Activated CD4-positive, alpha-beta T cell treated with anti-CD3 and anti-CD28 coated beads for 24 hours (primary cell): Measurements from ENCODE around the gene TWIST2.
A peak's percentile ranks its signal among the peaks of the same experiment; 100 is the strongest.

Experiments used
- DNase-seq, 2 donors: peaks; one replicate each; pipeline ENCODE4 v3.0.0-alpha.2; 2020; ENCODE audit warnings: low read depth in 2 of 2

TWIST2 gene

GRCh38 chr2:238856713-238857567, 9.1 kb downstream of the TWIST2 start:
- DNase-seq, result no peak

DNA sequence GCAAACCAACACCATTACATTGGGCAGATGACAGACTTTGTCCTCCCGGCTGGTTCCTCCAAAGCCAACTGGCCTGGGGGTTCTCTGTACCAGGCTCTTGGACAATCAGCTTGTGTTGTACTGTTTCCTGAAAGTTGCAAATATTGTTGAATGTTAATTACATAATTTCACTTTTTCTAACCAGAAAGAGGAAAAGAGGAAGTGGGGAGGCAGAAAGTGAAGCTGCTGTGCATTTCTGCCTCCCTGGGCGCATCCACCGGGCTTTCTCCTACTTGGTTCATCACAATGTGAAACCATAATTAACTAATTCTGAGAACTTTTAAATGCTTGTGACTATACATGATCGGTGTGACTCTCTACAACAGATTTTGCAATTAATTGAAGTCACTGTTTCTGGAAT, 10.1 kb downstream of the TWIST2 start:
- no peak for DNase-seq

DNA sequence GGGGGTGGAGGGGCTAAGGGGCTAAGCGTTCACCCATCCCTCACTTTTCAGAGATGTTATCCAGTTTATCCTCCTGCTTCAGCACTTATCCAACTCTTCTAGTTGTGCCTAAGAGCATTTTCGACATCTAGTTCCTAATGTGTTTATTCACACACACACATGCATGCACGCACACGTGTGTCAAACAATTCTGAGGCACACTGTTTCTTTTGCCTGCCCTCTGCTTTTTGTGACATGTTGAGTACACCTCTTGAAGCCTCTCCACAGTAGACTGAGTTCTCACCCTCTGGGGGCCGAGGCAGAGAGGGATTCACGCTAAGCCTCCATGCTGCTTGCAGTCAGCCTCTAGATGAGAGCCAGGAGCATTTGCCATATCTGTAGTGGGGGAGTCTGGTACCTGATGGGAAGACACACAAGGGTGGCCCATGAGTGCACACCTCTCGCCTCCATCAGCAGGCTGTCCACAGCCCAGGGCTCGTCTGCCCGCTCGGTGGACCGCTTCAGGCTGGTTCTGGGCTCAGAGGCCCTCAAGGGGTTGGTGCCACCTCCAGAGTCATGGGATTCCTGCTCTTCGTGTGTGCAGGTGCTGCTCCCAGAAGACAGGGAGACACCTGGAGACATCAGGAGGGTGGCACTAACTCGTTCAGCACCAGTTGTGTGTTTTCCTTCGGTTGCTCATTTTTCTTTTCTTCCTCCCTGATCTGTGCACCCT, 11.9 kb downstream of the TWIST2 start:
- DNase-seq, result no peak

DNA sequence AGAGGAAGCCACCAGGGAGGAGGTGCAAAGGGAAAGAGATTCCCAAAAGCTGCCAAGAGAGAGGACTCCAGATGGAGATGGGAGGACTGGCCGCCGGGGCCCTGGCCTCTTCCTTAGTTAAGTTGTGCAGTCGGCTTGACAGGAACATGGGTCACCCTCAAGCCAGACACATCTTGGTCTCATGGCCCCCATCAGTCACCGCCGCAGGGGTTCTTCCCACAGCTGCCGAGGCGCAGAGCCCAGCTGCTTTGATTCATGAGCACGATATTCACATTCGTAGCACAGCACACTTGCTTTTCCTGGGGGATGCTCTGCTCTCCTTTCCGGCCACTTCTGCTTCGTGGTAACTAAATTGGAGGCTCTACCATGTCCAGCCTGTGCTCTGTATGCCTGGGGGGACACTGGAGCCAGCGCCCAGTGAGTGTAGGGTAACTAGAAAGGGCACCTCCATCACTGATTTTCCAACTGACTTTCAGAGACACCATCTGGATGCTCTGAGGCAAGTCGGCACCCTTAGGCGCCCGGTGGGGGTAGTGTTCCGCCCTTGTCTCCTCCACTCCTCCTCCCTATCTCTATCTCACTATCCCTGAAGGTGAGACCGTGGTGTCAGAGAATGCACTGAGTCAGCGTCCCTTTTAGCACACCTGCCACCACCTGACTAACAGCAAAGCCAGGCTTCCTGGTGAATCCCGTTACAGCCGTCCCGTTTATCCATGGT, 13.3 kb downstream of the TWIST2 start:
- no peak for DNase-seq

GRCh38 chr2:238861766-238862315, 14.0 kb downstream of the TWIST2 start:
- DNase-seq, result no peak

DNA sequence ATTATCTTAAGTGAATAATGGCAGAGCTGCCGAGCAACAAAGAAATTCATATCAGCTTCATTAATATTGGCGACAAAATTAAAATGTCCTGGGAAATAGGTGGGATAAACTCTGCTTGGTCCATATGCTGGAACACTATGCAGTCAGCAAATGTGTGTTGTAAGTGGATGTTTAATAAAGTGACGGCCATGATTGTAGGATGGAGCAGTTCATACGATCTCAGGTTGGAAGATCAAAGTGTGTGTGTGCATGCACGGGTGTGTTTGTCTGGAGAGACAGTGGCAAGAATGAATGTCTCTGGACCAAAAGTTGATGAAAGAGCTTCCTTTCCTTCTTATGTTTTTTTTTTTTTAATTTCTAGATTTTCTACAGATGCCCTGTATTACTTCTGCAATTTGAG, 14.8 kb downstream of the TWIST2 start:
- no peak for DNase-seq

GRCh38 chr2:238863231-238863630, 15.3 kb downstream of the TWIST2 start:
- no peak for DNase-seq

GRCh38 chr2:238863749-238864206, 15.9 kb downstream of the TWIST2 start:
- DNase-seq, result no peak

DNA sequence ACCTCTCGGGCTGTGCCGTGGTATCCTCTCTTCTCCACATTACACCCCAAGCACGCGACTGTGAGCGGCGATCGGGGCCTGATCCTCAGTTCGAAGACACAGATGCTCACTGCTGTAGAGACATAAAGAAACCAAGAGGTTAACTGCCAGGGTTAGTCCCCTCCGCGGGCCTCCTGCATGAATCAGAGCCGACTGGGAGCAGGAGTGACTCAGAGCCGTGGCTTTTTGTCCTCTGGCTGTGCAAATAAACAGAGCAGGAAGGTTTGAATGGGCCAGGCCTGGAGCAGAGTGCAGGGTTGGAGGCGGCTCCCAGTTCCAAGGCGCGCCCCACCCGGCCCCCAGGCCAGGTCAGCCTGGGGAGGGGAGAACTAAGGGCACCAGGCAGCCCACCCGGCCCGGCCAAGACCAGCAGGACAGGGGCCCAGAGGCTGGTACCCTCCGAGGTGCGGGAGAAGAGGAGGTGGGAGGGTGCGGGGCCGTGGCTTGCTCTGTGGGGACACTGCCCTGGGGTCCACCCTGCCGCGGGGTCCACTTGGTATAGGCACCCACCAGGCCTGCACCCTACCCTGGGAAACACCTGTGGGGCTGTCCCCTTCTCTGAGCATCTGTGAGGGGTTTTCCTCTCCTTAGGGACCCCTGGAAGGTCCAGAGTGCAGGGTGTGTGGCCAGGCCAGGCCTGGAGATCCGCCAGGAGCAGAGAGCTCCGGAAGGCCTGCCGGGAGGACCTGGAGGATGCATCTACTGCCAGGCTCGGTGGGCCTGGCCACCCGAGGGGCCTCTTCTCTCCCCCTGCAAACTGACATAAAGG, 16.5 kb downstream of the TWIST2 start:
- DNase-seq, result peak; percentile 20 to 26

GRCh38 chr2:238865015-238865719, 17.3 kb downstream of the TWIST2 start:
- no peak for DNase-seq

DNA sequence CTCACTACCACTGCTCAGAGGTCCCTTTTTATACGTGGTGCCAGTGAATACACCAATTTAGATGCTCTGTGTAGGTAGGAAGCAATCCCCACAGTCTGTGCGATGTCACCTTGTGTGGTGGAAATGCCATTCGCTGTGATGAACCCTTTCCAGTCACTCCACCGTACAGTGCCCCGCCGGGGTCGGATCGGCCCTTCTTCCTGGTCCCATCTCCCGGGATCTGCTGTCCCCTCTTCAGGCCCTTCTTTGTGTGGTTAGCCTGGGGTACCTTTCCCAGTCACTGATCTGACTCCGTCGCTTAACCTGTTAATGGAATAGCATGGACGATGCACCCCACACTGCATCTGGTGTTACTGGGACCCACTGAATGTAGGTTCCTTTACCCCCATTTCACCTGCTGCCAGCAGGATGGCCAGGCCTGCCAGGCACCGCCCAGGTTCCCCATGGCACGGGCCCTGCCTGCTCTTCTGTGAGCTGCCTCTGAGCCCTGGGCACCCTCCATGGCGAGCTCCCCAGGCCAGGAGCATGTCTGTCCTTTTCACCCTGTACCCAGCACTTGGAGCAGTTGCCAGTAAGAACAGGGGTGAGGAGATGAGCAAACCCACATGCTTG, 18.0 kb downstream of the TWIST2 start:
- DNase-seq, result no peak

DNA sequence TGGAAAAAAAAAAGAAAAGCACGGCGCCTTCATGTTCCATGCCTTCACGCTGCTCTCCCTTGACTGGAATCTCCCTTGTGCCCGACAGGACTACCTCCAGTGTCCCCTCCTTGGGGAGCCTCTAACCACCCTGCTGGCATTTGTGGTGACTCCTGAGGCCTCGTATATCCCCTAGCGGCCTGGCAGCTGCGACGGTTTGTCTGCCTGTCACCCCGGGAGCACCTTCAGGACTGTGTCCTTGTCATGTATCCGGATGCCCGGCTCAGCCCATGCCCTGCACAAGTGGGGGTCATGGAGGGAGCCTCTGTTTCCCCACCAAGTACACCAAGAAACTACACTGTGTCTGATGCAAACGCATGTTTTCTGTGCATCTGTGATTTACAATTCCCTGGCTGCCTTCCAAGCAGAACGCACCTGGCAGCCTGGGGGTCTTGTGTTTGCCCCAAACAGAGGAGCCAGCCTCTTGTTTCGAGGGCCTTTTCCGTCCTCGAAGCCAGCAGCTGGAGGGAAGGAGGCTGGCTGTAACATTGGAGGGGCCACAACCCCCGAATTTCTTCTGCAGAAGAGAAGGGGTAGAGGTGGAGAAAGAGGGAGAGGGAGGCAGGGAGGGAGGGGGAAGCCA, 18.9 kb downstream of the TWIST2 start:
- DNase-seq, result no peak

DNA sequence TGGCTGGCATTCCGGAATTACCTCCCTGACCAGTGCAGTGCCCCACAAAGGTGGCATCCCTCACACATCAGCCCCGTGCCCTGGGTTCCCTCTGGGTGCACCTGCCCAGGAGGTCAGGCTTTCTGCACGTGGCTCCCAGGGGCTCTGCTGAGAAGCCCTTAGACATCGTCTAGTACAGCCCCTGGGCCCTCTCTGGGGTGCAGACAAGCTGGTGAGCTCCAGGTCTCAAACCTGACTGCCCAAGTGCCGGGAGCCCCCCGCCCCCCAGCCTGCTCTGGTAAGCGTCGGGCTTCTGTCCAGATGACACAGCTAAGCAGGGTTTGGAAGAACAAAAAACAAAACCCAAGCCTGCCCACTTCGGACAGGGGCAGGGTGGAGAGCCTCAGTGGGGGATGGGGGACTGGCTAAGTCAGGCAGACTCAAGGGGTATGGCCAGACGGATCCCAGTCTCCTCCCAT, 20.2 kb downstream of the TWIST2 start:
- no peak for DNase-seq

DNA sequence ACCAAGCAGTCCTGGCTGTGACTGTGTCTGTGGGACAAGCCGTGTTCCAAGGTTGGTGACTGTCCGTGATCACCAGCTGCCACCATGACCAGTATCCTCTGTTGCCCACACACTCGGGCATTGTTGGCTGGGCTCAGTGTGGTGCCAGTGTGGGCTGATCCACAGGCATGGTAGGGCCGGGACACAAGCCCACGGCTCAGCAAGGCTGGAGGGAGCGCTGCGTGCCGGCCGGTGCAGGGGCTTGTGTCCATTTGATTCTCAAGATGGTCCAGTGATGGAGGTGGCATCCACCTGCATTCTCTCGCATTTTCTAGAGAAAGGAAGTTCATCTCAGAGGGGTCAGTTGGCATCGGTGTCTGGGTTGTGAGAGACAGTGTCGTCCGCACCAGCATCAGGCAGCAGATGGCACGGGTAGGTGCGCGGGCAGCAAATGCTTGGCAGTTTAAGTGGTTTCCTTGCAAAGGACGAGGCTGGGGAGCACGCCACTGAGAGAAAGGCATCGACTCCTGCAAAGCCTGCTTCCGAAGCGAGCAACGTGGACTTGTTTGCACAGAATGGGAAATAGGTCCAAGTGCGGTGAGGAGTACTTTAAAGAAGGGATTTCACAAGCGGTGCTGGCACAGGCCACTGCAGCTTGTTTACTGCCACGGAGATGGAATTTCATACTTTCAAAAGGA, 20.9 kb downstream of the TWIST2 start:
- DNase-seq, result no peak

DNA sequence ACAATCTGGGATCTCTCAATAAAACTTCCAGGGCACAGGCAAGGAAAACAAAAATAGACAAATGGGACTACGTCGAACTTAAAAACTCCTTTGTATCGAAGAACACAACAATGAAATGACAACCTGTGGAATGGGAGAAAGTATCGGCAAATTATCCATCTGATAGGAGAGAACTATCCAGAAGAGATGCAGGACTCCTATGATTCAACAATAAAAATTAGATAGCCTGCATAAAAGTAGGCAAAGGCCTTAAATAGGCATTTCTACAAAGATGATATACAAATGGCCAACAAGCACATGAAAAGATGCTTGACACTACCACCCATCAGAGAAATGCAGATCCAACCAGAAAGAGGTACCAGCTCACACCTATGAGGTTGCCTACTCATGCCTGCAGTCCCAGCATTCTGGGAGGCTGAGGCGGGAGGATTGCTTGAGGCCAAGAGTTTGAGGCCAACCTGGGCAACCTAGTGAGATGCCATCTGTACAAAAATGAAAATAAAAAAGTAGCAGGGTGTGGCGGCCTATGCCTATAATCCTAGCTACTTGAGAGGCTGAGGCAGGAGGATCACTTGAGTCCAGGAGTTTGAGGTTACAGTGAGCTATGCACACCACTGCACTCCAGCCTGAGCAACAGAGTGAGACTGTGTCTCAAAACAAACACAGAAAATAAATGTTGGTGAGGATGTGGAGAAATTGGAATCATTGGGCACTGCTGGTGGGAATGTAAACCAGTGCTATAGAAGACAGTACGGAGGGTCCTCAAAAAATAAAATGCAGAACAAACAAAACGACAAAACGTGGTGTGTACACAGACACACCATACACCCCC, 21.6 kb downstream of the TWIST2 start:
- DNase-seq, result no peak

- no peak for DNase-seq
Measured at GRCh38 chr2:238870261-238870660, 22.4 kb downstream of the TWIST2 start.

- DNase-seq, result no peak
Measured at GRCh38 chr2:238872026-238872425, 24.1 kb downstream of the TWIST2 start.
